ENCODE measurements around the gene CUBN.

GRCh38 chr10:17138460-17139042, 8.9 kb upstream of the CUBN start:
- TF ChIP-seq CTCF (conservative IDR thresholded peaks at IDR 0.05; ENCODE audit: low read depth, low read length): no peak
- TF ChIP-seq EZH2phosphoT487 (IDR thresholded peaks at IDR 0.05; ENCODE audit: borderline replicate concordance, low read length): no peak
- TF ChIP-seq EZH2 (IDR thresholded peaks at IDR 0.05; ENCODE audit: low read length, unreplicated experiment): no peak
